ENCODE results near the gene FOXP1.
A peak's percentile ranks its signal among the peaks of the same experiment; 100 is the strongest.

FOXP1 gene

GRCh38 chr3:71421820-71422566 is 161.5 kb downstream of the FOXP1 start:
- peaks cover 32% of the 10 kb centered on the region for H3K4me1 ChIP-seq (ENCODE audit: insufficient read depth, poor library complexity, severe bottlenecking)
- no peaks in the 10 kb centered on the region for H3K27me3 ChIP-seq (ENCODE audit: insufficient read depth, poor library complexity, severe bottlenecking)
- no peaks in the 10 kb centered on the region for H3K36me3 ChIP-seq (ENCODE audit: low read depth)
- DNase-seq (ENCODE audit: low spot score) (no peak), ATAC-seq (ENCODE audit: low read depth) (no peak)
- H3K27ac ChIP-seq (ENCODE audit: poor library complexity, severe bottlenecking), result peak overlapping the region; percentile 73
- no peaks in the 10 kb centered on the region for H3K9me3 ChIP-seq (ENCODE audit: severe bottlenecking)
- TF ChIP-seq CTCF (IDR thresholded peaks at IDR 0.05; ENCODE audit: poor library complexity, severe bottlenecking), result no peak
- H3K4me3 ChIP-seq (ENCODE audit: severe bottlenecking), result no peak overlapping the region

GRCh38 chr3:71421475-71421819 is 162.1 kb downstream of the FOXP1 start:
- no peaks in the 10 kb centered on the region for H3K27me3 ChIP-seq (ENCODE audit: insufficient read depth, poor library complexity, severe bottlenecking)
- no peak overlapping the region for H3K4me3 ChIP-seq (ENCODE audit: severe bottlenecking)
- H3K9me3 ChIP-seq (ENCODE audit: severe bottlenecking), result no peaks in the 10 kb centered on the region
- H3K36me3 ChIP-seq (ENCODE audit: low read depth), result no peaks in the 10 kb centered on the region
- H3K4me1 ChIP-seq (ENCODE audit: insufficient read depth, poor library complexity, severe bottlenecking), result peaks cover 32% of the 10 kb centered on the region
- no peak overlapping the region for H3K27ac ChIP-seq (ENCODE audit: poor library complexity, severe bottlenecking)
- ATAC-seq (ENCODE audit: low read depth) (no peak), DNase-seq (ENCODE audit: low spot score) (no peak)
- no peak for TF ChIP-seq CTCF (IDR thresholded peaks at IDR 0.05; ENCODE audit: poor library complexity, severe bottlenecking)

- no peak overlapping the region for H3K4me3 ChIP-seq (ENCODE audit: severe bottlenecking)
These were observed 164.2 kb downstream of the FOXP1 start for GRCh38 chr3:71419369-71419768.

GRCh38 chr3:71417791-71418190 is 165.7 kb downstream of the FOXP1 start:
- Histone ChIP-seq H3K4me3 (ENCODE audit: severe bottlenecking) (no peak overlapping the region), H3K9me3 (ENCODE audit: severe bottlenecking) (no peaks in the 10 kb centered on the region), H3K27ac (ENCODE audit: poor library complexity, severe bottlenecking) (peak overlapping the region; percentile 24), H3K27me3 (ENCODE audit: insufficient read depth, poor library complexity, severe bottlenecking) (no peaks in the 10 kb centered on the region), H3K36me3 (ENCODE audit: low read depth) (no peaks in the 10 kb centered on the region), H3K4me1 (ENCODE audit: insufficient read depth, poor library complexity, severe bottlenecking) (peaks cover 22% of the 10 kb centered on the region)
- ATAC-seq (ENCODE audit: low read depth) (no peak), DNase-seq (ENCODE audit: low spot score) (no peak)
- no peak for TF ChIP-seq CTCF (IDR thresholded peaks at IDR 0.05; ENCODE audit: poor library complexity, severe bottlenecking)

More at GRCh38 chr3:71419369-71419768, 164.2 kb downstream of the FOXP1 start:
- no peak for TF ChIP-seq CTCF (IDR thresholded peaks at IDR 0.05; ENCODE audit: poor library complexity, severe bottlenecking)
- ATAC-seq (ENCODE audit: low read depth) (no peak), DNase-seq (ENCODE audit: low spot score) (no peak)
- Histone ChIP-seq H3K9me3 (ENCODE audit: severe bottlenecking) (no peaks in the 10 kb centered on the region), H3K36me3 (ENCODE audit: low read depth) (no peaks in the 10 kb centered on the region), H3K27ac (ENCODE audit: poor library complexity, severe bottlenecking) (no peak overlapping the region), H3K4me1 (ENCODE audit: insufficient read depth, poor library complexity, severe bottlenecking) (peaks cover 23% of the 10 kb centered on the region), H3K27me3 (ENCODE audit: insufficient read depth, poor library complexity, severe bottlenecking) (no peaks in the 10 kb centered on the region)

GRCh38 chr3:71416876-71417275 is 166.7 kb downstream of the FOXP1 start:
- H3K4me3 ChIP-seq (ENCODE audit: severe bottlenecking), result no peak overlapping the region
- H3K9me3 ChIP-seq (ENCODE audit: severe bottlenecking), result no peaks in the 10 kb centered on the region
- H3K4me1 ChIP-seq (ENCODE audit: insufficient read depth, poor library complexity, severe bottlenecking), result peaks cover 20% of the 10 kb centered on the region
- H3K27me3 ChIP-seq (ENCODE audit: insufficient read depth, poor library complexity, severe bottlenecking), result no peaks in the 10 kb centered on the region
- DNase-seq (ENCODE audit: low spot score) (no peak), ATAC-seq (ENCODE audit: low read depth) (no peak)
- H3K36me3 ChIP-seq (ENCODE audit: low read depth), result no peaks in the 10 kb centered on the region
- no peak for TF ChIP-seq CTCF (IDR thresholded peaks at IDR 0.05; ENCODE audit: poor library complexity, severe bottlenecking)
- H3K27ac ChIP-seq (ENCODE audit: poor library complexity, severe bottlenecking), result no peak overlapping the region
